ENCODE measurements around the gene PRB3.

PRB3 gene

DNA sequence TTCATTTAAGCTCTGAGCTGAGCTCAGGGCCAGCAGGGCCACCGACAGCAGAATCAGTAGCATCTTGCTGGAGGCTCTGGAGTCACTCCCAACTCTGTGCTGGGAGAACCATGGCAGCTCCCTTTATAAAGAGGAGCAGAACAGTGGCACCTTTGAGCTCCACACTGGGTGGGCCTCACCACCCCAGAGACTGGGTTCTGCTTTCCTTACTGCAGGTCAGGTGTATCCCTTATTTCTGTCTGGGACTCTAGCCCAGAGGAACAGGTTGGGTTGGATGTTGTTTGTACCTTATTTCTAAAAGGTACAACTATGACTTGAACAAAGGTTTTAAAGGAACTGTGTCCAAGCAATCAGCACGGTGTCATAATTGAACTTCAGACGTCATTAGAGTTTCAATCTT is at the start of gene PRB3:
Gene PRB3 (minus strand): TSS at position 101 of the 400 bp plus-strand sequence. CDS start 38 bp downstream, at position 63.
- no peak for TF ChIP-seq ZFX (IDR thresholded peaks at IDR 0.05)
- TF ChIP-seq, protein P1, sequence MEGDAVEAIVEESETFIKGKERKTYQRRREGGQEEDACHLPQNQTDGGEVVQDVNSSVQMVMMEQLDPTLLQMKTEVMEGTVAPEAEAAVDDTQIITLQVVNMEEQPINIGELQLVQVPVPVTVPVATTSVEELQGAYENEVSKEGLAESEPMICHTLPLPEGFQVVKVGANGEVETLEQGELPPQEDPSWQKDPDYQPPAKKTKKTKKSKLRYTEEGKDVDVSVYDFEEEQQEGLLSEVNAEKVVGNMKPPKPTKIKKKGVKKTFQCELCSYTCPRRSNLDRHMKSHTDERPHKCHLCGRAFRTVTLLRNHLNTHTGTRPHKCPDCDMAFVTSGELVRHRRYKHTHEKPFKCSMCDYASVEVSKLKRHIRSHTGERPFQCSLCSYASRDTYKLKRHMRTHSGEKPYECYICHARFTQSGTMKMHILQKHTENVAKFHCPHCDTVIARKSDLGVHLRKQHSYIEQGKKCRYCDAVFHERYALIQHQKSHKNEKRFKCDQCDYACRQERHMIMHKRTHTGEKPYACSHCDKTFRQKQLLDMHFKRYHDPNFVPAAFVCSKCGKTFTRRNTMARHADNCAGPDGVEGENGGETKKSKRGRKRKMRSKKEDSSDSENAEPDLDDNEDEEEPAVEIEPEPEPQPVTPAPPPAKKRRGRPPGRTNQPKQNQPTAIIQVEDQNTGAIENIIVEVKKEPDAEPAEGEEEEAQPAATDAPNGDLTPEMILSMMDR (conservative IDR thresholded peaks at IDR 0.05): no peak

DNA sequence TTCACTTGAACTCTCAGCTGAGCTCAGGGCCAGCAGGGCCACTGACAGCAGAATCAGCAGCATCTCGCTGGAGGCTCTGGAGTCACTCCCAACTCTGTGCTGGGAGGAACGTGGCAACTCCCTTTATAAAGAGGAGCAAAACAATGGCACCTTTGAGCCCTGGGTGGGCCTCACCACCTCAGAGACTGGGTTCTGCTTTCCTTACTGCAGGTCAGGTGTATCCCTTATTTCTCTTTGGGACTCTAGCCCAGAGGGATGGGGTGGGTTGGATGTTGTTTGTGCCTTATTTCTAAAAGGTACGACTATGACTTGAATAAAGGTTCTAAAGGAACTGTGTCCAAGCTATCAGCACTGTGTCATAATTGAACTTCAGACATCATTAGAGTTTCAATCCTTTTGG is 40.8 kb upstream of the PRB3 start, which contains the start of gene PRB4:
Gene PRB4 (minus strand): TSS at position 101 of the 400 bp plus-strand sequence. CDS start 38 bp downstream, at position 63.
- no peak within 1 kb of the TSS for H3K27ac ChIP-seq
- no peak for TF ChIP-seq ZFX (IDR thresholded peaks at IDR 0.05)
- TF ChIP-seq, protein P1 (conservative IDR thresholded peaks at IDR 0.05): no peak

More for the DNA sequence above, at the start of gene PRB3:
- no peak within 1 kb of the TSS for H3K27ac ChIP-seq

- no peak overlapping the region for H3K27ac ChIP-seq
- no peak for TF ChIP-seq ZFX (IDR thresholded peaks at IDR 0.05)
Measured at GRCh38 chr12:11307143-11307542, 37.6 kb upstream of the PRB3 start.

- no peak for TF ChIP-seq ZFX (IDR thresholded peaks at IDR 0.05)
- TF ChIP-seq, protein P1 (conservative IDR thresholded peaks at IDR 0.05): no peak
- H3K27ac ChIP-seq: no peak overlapping the region
Measured at GRCh38 chr12:11273449-11273848, 3.9 kb upstream of the PRB3 start.

DNA sequence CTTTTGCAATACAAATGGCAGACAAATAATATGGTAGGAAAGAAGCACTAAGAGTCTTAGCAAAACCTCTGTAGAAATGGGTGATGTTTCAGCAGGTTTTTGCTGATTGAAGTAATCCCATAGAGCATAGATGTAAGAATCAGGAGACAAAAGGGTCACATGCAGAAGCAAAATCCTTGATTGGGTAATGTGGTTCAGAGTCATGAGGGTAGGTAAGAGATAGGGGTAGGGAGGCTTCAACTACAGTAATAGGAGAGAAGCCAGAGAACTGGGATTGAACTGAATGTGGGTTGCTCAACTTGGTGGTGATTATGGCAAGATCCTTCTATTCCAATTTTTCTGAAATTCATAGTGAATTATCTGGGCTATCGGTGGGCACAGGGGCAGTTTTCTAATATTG is 5.0 kb downstream of the PRB3 start:
- no peak overlapping the region for H3K27ac ChIP-seq
- TF ChIP-seq ZFX (IDR thresholded peaks at IDR 0.05): no peak
- TF ChIP-seq, protein P1 (conservative IDR thresholded peaks at IDR 0.05): no peak

DNA sequence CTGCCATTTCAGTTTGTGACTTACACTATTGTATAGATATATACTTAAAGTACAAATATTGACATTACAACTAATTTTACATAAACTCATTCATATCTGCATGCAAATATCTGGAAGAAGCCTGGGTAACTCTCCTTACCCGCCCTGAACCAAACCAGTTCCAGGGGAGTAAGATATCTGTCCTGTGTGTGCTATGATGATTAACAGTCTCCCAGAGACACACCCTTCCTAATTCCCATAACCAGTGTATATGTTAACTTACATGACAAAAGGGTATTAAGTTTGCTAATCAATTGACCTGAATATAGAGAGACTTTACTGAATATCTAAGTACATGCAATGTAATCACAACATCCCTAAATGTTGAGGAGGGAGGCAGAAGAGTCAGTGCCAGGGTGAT is 23.0 kb downstream of the PRB3 start:
- no peak overlapping the region for H3K27ac ChIP-seq
- TF ChIP-seq ZFX (IDR thresholded peaks at IDR 0.05): no peak
- TF ChIP-seq, protein P1 (conservative IDR thresholded peaks at IDR 0.05): no peak

DNA sequence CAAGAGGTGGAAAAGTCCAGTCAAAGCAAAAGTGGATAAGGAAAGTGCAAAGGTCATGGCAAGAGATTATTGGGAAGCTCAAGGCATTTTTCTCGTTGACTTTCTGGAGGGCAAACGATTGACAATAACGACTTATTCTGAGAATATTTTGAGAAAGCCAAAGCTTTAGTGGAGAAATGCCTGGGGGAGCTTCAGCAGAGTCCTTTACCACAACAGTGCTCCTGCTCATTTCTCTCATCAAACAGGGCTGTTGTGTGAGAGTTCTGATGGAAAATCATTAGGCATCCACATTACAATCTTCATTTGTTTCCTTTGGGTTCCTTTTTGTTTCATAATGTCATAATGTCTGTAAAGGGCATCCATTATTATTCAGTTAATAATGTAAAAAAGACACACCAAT is 26.9 kb downstream of the PRB3 start:
- no peak overlapping the region for H3K27ac ChIP-seq
- TF ChIP-seq ZFX (IDR thresholded peaks at IDR 0.05): no peak
- TF ChIP-seq, protein P1 (conservative IDR thresholded peaks at IDR 0.05): no peak

GRCh38 chr12:11240348-11240930 is 29.1 kb downstream of the PRB3 start:
- TF ChIP-seq, protein P1 (conservative IDR thresholded peaks at IDR 0.05): no peak
- no peak for TF ChIP-seq ZFX (IDR thresholded peaks at IDR 0.05)
- no peak overlapping the region for H3K27ac ChIP-seq
